Testis (tissue), 3 donors: ENCODE data around the gene PACS1. TPM values are rescaled to one million over a fixed set of nuclear protein-coding genes. Genes with fewer than 3 reads are reported as not detected.

Experiments used
- DNase-seq: peaks from one replicate; pipeline ENCODE4 v3.0.0-alpha.2; 2019
- H3K27ac ChIP-seq, 2 donors: fragments of 200-600 bp; sonication (generic); one replicate each; pipeline ENCODE4 v1.5.1; 2019
- H3K27me3 ChIP-seq: fragments of 200-600 bp; sonication (generic); one replicate; pipeline ENCODE4 v1.5.1; 2019
- H3K36me3 ChIP-seq: fragments of 200-600 bp; sonication (generic); one replicate; pipeline ENCODE4 v1.5.1; 2017; ENCODE audit warnings: low read depth; ENCODE audit errors: missing control alignments
- H3K4me1 ChIP-seq: fragments of 200-600 bp; sonication (generic); one replicate; pipeline ENCODE4 v1.5.1; 2019
- H3K4me3 ChIP-seq, 2 donors: fragments of 200-600 bp; sonication (generic); one replicate each; pipeline ENCODE4 v1.5.1; 2017 to 2019
- H3K9me3 ChIP-seq: fragments of 200-600 bp; sonication (generic); one replicate; pipeline ENCODE4 v1.5.1; 2017
- POLR2A ChIP-seq: fragments of 450-650 bp; IDR thresholded peaks from one replicate; pipeline ENCODE4 v1.6.1; 2017; ENCODE audit warnings: antibody characterized with exemption, mild to moderate bottlenecking, moderate library complexity
- WGBS, 2 donors: methylation state at CpG; one replicate each; pipeline ENCODE4 v1.1.5; 2018; 5-methylcytosine and 5-hydroxymethylcytosine counted together
- intact Hi-C: fragments of 100-400 bp; cut with DNase I; formaldehyde crosslinking; loops from one replicate; pipeline ENCODE4 v1.15.1; 2023; ENCODE audit warnings: low total_unique reads
- polyA plus RNA-seq: library from polyadenylated mRNA; stranded (reverse); fragments of 350-450 nt; fragmentation: Illumina TruSeq; extraction: RNeasy Lipid Tissue Mini Kit (QIAGEN cat#74804); gene quantifications from one replicate; pipeline ENCODE4 v1.2.3, GENCODE V29; 2014; ENCODE audit warnings: low read depth, low replicate concordance; ENCODE audit not compliant: insufficient read depth
- total RNA-seq, 2 donors: library from RNA; depleted of rRNA; stranded (reverse); fragments of >200 nt; gene quantifications; one replicate each; pipeline ENCODE4 v1.2.3, GENCODE V29; 2016
- TF ChIP-seq, protein P1 (sequence below), 3 experiments: fragments of 450-650 bp in 2 of 3; fragments of 200-600 bp in 1 of 3; sonication (generic) in 1 of 3; IDR thresholded peaks; one replicate each; pipeline ENCODE4 v1.5.1; 2016 to 2019; ENCODE audit warnings: antibody characterized with exemption in 3 of 3, mild to moderate bottlenecking in 2 of 3, moderate library complexity in 1 of 3

The PACS1 gene
- total and polyA plus RNA-seq, 3 donors from 2014 or later, result 111 to 131 (median 130) TPM

DNA sequence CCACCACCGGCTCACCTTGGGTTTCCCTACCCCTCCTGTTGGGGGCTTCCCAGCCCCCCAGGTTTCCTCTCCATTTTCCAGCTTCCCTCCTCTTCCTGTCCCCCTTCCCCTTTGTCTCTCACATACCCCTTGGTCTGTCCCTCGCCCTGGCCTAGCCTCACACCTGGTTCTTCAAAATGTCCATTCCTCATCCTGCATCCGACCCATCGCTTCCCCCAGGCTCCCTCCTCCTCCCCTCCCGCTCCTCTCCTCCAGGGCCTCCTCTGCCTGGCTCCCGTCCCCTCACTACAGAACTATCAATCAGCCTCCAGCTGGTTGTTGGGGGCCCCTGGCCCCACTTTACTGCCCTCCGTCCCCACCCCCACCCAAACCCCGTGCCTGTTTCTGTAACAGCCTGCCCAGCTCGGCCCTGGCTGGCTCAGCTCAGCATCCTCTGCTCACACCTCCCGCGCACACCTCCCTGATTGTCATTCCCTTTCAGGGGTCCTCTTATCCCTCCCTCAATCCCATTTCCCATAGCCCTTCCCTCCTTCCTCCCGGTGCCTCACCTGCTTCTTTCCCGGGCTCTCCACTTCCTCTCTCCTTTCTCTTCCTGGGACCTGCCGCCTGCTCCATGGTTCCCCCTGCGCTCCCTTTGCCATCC is 209.1 kb downstream of the PACS1 start:
- no peak for DNase-seq
- no peak for TF ChIP-seq POLR2A
- TF ChIP-seq, protein P1, sequence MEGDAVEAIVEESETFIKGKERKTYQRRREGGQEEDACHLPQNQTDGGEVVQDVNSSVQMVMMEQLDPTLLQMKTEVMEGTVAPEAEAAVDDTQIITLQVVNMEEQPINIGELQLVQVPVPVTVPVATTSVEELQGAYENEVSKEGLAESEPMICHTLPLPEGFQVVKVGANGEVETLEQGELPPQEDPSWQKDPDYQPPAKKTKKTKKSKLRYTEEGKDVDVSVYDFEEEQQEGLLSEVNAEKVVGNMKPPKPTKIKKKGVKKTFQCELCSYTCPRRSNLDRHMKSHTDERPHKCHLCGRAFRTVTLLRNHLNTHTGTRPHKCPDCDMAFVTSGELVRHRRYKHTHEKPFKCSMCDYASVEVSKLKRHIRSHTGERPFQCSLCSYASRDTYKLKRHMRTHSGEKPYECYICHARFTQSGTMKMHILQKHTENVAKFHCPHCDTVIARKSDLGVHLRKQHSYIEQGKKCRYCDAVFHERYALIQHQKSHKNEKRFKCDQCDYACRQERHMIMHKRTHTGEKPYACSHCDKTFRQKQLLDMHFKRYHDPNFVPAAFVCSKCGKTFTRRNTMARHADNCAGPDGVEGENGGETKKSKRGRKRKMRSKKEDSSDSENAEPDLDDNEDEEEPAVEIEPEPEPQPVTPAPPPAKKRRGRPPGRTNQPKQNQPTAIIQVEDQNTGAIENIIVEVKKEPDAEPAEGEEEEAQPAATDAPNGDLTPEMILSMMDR (IDR thresholded peaks at IDR 0.05), result no peak
- Histone ChIP-seq H3K27ac (no peak overlapping the region), H3K4me3 (no peak overlapping the region), H3K4me1 (no peaks in the 10 kb centered on the region), H3K27me3 (no peaks in the 10 kb centered on the region), H3K9me3 (no peaks in the 10 kb centered on the region), H3K36me3 (no peaks in the 10 kb centered on the region)
- intact Hi-C loops, result no loop called here
- WGBS, 2 donors, result 65 to 75% methylated on average over 15 of the region's 15 CpGs

DNA sequence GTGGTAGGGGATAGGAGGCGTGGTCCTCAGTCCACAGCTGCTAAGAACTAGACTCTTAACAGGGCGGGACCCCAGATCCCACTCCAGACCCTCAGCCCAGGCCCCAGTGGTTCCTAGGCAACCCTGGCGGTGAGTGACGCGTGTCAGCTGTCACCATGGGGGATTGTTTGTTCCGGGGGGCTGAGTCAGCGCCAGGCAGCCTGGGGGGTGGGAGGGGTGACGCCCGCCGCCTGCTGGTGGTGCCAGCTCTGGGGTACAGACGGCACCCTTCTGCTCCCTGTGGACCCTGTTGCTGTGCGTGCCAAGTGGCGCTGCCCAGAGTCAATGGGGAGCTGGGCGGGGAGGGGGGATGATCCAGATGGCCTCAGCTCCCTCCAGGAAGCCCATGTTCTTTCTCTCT is 210.4 kb downstream of the PACS1 start:
- 67 to 93% methylated on average over 1 to 14 of the region's 14 CpGs for WGBS, 2 donors
- Histone ChIP-seq H3K27me3 (no peaks in the 10 kb centered on the region), H3K4me3 (no peak overlapping the region), H3K4me1 (no peaks in the 10 kb centered on the region), H3K27ac (no peak overlapping the region), H3K36me3 (no peaks in the 10 kb centered on the region), H3K9me3 (no peaks in the 10 kb centered on the region)
- TF ChIP-seq, protein P1 (IDR thresholded peaks at IDR 0.05), result no peak
- TF ChIP-seq POLR2A, result no peak
- intact Hi-C loops, result no loop called here
- no peak for DNase-seq

GRCh38 chr11:66281001-66281400 is 210.9 kb downstream of the PACS1 start:
- Histone ChIP-seq H3K4me1 (no peaks in the 10 kb centered on the region), H3K9me3 (no peaks in the 10 kb centered on the region), H3K4me3 (no peak overlapping the region), H3K27me3 (no peaks in the 10 kb centered on the region), H3K27ac (no peak overlapping the region), H3K36me3 (no peaks in the 10 kb centered on the region)
- no peak for DNase-seq
- TF ChIP-seq POLR2A, result no peak
- TF ChIP-seq, protein P1 (IDR thresholded peaks at IDR 0.05), result no peak
- WGBS, 2 donors, result 85 to 90% methylated on average over 6 of the region's 6 CpGs
- intact Hi-C loops, result no loop called here

DNA sequence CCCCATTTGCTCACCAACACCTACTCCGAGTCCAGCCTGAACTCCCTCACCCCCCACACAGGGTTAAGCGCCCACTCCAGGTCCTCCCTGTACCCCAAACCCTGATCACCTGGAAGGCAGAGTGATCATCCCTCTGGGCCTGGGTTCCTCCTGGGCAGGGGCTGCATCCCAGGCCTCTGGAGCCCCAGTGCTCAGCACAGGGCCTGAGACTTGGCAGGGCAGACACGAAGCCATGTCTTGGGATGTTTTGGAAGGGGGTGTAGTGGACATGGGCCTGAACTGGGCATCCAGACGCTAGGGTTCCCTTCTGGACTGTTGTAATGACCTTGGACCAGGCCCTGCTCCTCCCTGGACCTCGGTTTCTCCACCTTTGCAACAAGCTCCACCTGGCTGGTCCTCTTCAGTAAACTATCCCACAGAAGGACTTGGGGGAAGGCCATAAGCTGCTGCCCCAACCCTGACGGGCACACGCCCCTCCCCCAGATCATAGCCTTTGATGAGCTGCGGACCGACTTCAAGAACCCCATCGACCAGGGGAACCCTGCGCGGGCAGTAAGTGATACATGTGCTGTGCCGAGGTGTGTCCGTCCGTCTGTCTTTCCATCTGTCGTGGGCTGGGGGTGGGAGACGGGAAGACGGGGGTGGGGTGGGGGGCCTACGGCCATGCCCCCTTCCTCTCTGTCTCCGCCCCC is 211.8 kb downstream of the PACS1 start:
- no peaks in the 10 kb centered on the region for H3K36me3 ChIP-seq
- no peaks in the 10 kb centered on the region for H3K27me3 ChIP-seq
- intact Hi-C loops, result no loop called here
- 18 to 27% methylated on average over 13 to 20 of the region's 20 CpGs for WGBS, 2 donors
- H3K4me3 ChIP-seq, result no peak overlapping the region
- no peaks in the 10 kb centered on the region for H3K4me1 ChIP-seq
- no peaks in the 10 kb centered on the region for H3K9me3 ChIP-seq
- DNase-seq, result no peak
- H3K27ac ChIP-seq, result no peak overlapping the region
- TF ChIP-seq POLR2A, result no peak
- TF ChIP-seq, protein P1 (IDR thresholded peaks at IDR 0.05), result no peak
